Right lobe of liver (tissue), 4 donors: ENCODE results near the gene GALNS.

Experiments used
- CTCF ChIP-seq, 4 donors: fragments of 200-600 bp in 3 of 4; fragments of 450-650 bp in 1 of 4; IDR thresholded peaks; one replicate each; pipeline versions ENCODE4 v1.5.1 to v1.8.0; 2016 to 2022; ENCODE audit warnings: antibody characterized with exemption in 4 of 4, mild to moderate bottlenecking in 2 of 4
- POLR2A ChIP-seq: fragments of 450-650 bp; IDR thresholded peaks from one replicate; pipeline ENCODE4 v1.6.1; 2017; ENCODE audit warnings: antibody characterized with exemption, mild to moderate bottlenecking
- donor health status: DM: no; HTN: no; CAD: no.
- donor health status: DM: no; HTN: no; CAD: no.
- donor health status: DM: no; HTN: yes; CAD: no.

GRCh38 chr16:88839026-88839529 is 17.7 kb downstream of the GALNS start:
- TF ChIP-seq CTCF (IDR thresholded peaks at IDR 0.05) (no peak), POLR2A (no peak)
